Natural killer cell (primary cell): ENCODE measurements around the gene OLFM3. TPM values are rescaled to one million over a fixed set of nuclear protein-coding genes. Genes with fewer than 3 reads are reported as not detected.

Source experiments
- ATAC-seq, 3 donors: fragments of 150-1000 bp in 2 of 3; fragments of 200-7000 bp in 1 of 3; cut with Tn5 transposase; 1 replicate in 1 of 3; 2 replicates in 2 of 3; pipeline ENCODE4 v1.10.0; 2021; ENCODE audit warnings: mild to moderate bottlenecking in 2 of 3, moderate library complexity in 2 of 3
- DNase-seq, 2 donors: peaks; one replicate each; pipeline versions ENCODE4 v3.0.0 to v3.0.0-alpha.2; 2013 to 2021; ENCODE audit warnings: mixed read lengths in 1 of 2
- H3K27ac ChIP-seq: one replicate; pipeline ENCODE4 v1.5.1; 2013; ENCODE audit warnings: mild to moderate bottlenecking, low read length
- H3K27me3 ChIP-seq: one replicate; pipeline ENCODE4 v1.6.1; 2013; ENCODE audit warnings: low read length; ENCODE audit not compliant: control insufficient read depth, insufficient read depth
- H3K36me3 ChIP-seq: one replicate; pipeline ENCODE4 v1.6.1; 2013; ENCODE audit warnings: low read length; ENCODE audit not compliant: control insufficient read depth, insufficient read depth
- H3K4me1 ChIP-seq: one replicate; pipeline ENCODE4 v1.6.1; 2013; ENCODE audit warnings: low read length; ENCODE audit not compliant: control insufficient read depth, insufficient read depth
- H3K4me3 ChIP-seq: one replicate; pipeline ENCODE4 v1.5.1; 2013; ENCODE audit warnings: low read length
- H3K9me3 ChIP-seq: one replicate; pipeline ENCODE4 v1.6.1; 2013; ENCODE audit warnings: low read length; ENCODE audit not compliant: control insufficient read depth, insufficient read depth
- H3K27ac Mint-ChIP-seq, 2 donors: one replicate each; pipeline ENCODE4 v1.8.0; 2022; ENCODE audit warnings: mild to moderate bottlenecking in 2 of 2, mixed read lengths in 2 of 2, moderate library complexity in 1 of 2
- H3K27me3 Mint-ChIP-seq, 2 donors: one replicate each; pipeline ENCODE4 v1.8.0; 2022; ENCODE audit warnings: low read depth in 2 of 2, mixed read lengths in 2 of 2
- H3K36me3 Mint-ChIP-seq: one replicate; pipeline ENCODE4 v1.8.0; 2022; ENCODE audit warnings: mixed read lengths
- H3K4me1 Mint-ChIP-seq, 2 donors: one replicate each; pipeline ENCODE4 v1.8.0; 2022; ENCODE audit warnings: mixed read lengths in 2 of 2
- H3K4me3 Mint-ChIP-seq: one replicate; pipeline ENCODE4 v1.8.0; 2022; ENCODE audit warnings: mild to moderate bottlenecking, moderate library complexity, mixed read lengths
- H3K9me3 Mint-ChIP-seq, 2 donors: one replicate each; pipeline ENCODE4 v1.8.0; 2022; ENCODE audit warnings: mixed read lengths in 2 of 2
- CTCF ChIP-seq: fragments of 200-600 bp; IDR thresholded peaks from one replicate; pipeline ENCODE4 v1.8.0; 2022; ENCODE audit warnings: antibody characterized with exemption
- WGBS: methylation state at CpG from one replicate; pipeline ENCODE4 v1.1.7; 2013; ENCODE audit warnings: missing lambda C conversion rate; ENCODE audit not compliant: insufficient coverage; 5-methylcytosine and 5-hydroxymethylcytosine counted together
- intact Hi-C: fragments of 100-400 bp; cut with micrococcal nuclease; formaldehyde crosslinking; loops from one replicate; pipeline ENCODE4 v1.14.2; 2022
- total RNA-seq, 4 donors: library from RNA; stranded (reverse); fragments of 120-200 nt in 1 of 4; gene quantifications; one replicate each; pipeline versions ENCODE4 v1.2.3 to v1.2.4, GENCODE V29; 2013 to 2022

The OLFM3 gene
- total RNA-seq, 3 donors from 2014 or later (not counting 1 experiment from before 2014, with no cell fraction given) = not detected

- Mint-ChIP-seq H3K36me3 (no peaks in the 10 kb centered on the region), H3K4me3 (no peak overlapping the region), H3K9me3 (peaks cover 3 to 4% of the 10 kb centered on the region in 2 donors), H3K27ac (no peak overlapping the region), H3K4me1 (no peaks in the 10 kb centered on the region), H3K27me3 (no peaks in the 10 kb centered on the region)
- no peaks in the 10 kb centered on the region for H3K36me3 ChIP-seq
- H3K9me3 ChIP-seq = no peaks in the 10 kb centered on the region
- DNase-seq (no peak), ATAC-seq (no peak)
- whole genome bisulfite sequencing = 71% methylated on average over 1 of the region's 2 CpGs
- no peak for TF ChIP-seq CTCF
- intact Hi-C loops = no loop called here
- H3K27me3 ChIP-seq = no peaks in the 10 kb centered on the region
- no peak overlapping the region for H3K27ac ChIP-seq
- no peak overlapping the region for H3K4me3 ChIP-seq
- no peaks in the 10 kb centered on the region for H3K4me1 ChIP-seq
Observed at GRCh38 chr1:101907264-101907663, 89.5 kb downstream of the OLFM3 start.

GRCh38 chr1:101905283-101905835, 91.4 kb downstream of the OLFM3 start:
- intact Hi-C loops = no loop called here

GRCh38 chr1:101902199-101902598, 94.5 kb downstream of the OLFM3 start:
- H3K9me3 Mint-ChIP-seq = no peaks in the 10 kb centered on the region
- no peak overlapping the region for H3K4me3 Mint-ChIP-seq
- peaks cover 0 to 3% of the 10 kb centered on the region in 2 donors for H3K27me3 Mint-ChIP-seq
- no peak for ATAC-seq
- no peak overlapping the region for H3K27ac Mint-ChIP-seq
- H3K9me3 ChIP-seq = no peaks in the 10 kb centered on the region
- H3K36me3 ChIP-seq = no peaks in the 10 kb centered on the region
- WGBS = no CpG with 5 or more reads among the region's 1 CpG
- intact Hi-C loops = no loop called here
- H3K4me1 Mint-ChIP-seq = no peaks in the 10 kb centered on the region
- DNase-seq = no peak
- H3K4me3 ChIP-seq = no peak overlapping the region
- TF ChIP-seq CTCF = no peak
- H3K36me3 Mint-ChIP-seq = no peaks in the 10 kb centered on the region
- H3K27me3 ChIP-seq = no peaks in the 10 kb centered on the region
- H3K27ac ChIP-seq = no peak overlapping the region
- H3K4me1 ChIP-seq = no peaks in the 10 kb centered on the region

More at GRCh38 chr1:101905283-101905835, 91.4 kb downstream of the OLFM3 start:
- H3K4me3 ChIP-seq = no peak overlapping the region
- no peak for ATAC-seq
- H3K27ac ChIP-seq = no peak overlapping the region
- H3K36me3 ChIP-seq = no peaks in the 10 kb centered on the region
- no peak overlapping the region for H3K4me3 Mint-ChIP-seq
- WGBS = 80% methylated on average over 2 of the region's 2 CpGs
- H3K4me1 Mint-ChIP-seq = no peaks in the 10 kb centered on the region
- H3K9me3 ChIP-seq = no peaks in the 10 kb centered on the region
- TF ChIP-seq CTCF = no peak
- H3K4me1 ChIP-seq = no peaks in the 10 kb centered on the region
- H3K27me3 Mint-ChIP-seq = no peaks in the 10 kb centered on the region
- DNase-seq = no peak
- no peak overlapping the region for H3K27ac Mint-ChIP-seq
- no peaks in the 10 kb centered on the region for H3K36me3 Mint-ChIP-seq
- H3K9me3 Mint-ChIP-seq = peaks cover 2 to 3% of the 10 kb centered on the region in 2 donors
- H3K27me3 ChIP-seq = no peaks in the 10 kb centered on the region

GRCh38 chr1:101898137-101898536, 98.6 kb downstream of the OLFM3 start:
- Histone ChIP-seq H3K27ac (no peak overlapping the region), H3K36me3 (no peaks in the 10 kb centered on the region), H3K9me3 (no peaks in the 10 kb centered on the region), H3K27me3 (no peaks in the 10 kb centered on the region), H3K4me1 (no peaks in the 10 kb centered on the region), H3K4me3 (no peak overlapping the region)
- peaks cover 0 to 3% of the 10 kb centered on the region in 2 donors for H3K27me3 Mint-ChIP-seq
- intact Hi-C loops = no loop called here
- H3K4me1 Mint-ChIP-seq = no peaks in the 10 kb centered on the region
- H3K4me3 Mint-ChIP-seq = no peak overlapping the region
- WGBS = 65% methylated on average over 2 of the region's 2 CpGs
- H3K9me3 Mint-ChIP-seq = peaks cover 3 to 4% of the 10 kb centered on the region in 2 donors
- ATAC-seq (no peak), DNase-seq (no peak)
- no peak overlapping the region for H3K27ac Mint-ChIP-seq
- no peak for TF ChIP-seq CTCF
- H3K36me3 Mint-ChIP-seq = no peaks in the 10 kb centered on the region
